IMR-90 (cell line): ENCODE results near the gene CCDC28B. TPM values are rescaled to one million over a fixed set of nuclear protein-coding genes. Genes with fewer than 3 reads are reported as not detected.

Experiments used
- ATAC-seq: fragments of 200-7000 bp; cut with Tn5 transposase; 2 replicates; pipeline ENCODE4 v1.9.1; 2020; ENCODE audit warnings: low read depth, mild to moderate bottlenecking, moderate library complexity
- BruUV-seq: library from RNA; stranded (reverse); fragments of 400-500 nt; replicated peaks from 2 replicates; lab custom pipeline; 2021; lab: Mats Ljungman, UMichigan
- CTCF ChIA-PET: fragments of 300-600 bp; formaldehyde crosslinking; extraction: SDS; loops from one replicate; lab custom pipeline; 2021; ENCODE audit warnings: antibody characterized with exemption; lab: Yijun Ruan, JAX
- POLR2A ChIA-PET: fragments of 300-600 bp; sonication (Branson Sonifier 250); formaldehyde crosslinking; loops from one replicate; lab custom pipeline; 2022; ENCODE audit warnings: antibody characterized with exemption; ENCODE audit not compliant: unreplicated experiment; lab: Charles Lee
- DNase-seq: peaks from one replicate; pipeline ENCODE4 v3.0.0; 2013
- H2AFZ ChIP-seq: replicated peaks from 2 replicates; pipeline ENCODE3; 2013; ENCODE audit warnings: low read length, mild to moderate bottlenecking; ENCODE audit not compliant: poor library complexity
- H2AK5ac ChIP-seq: 2 replicates; pipeline ENCODE4 v1.6.1; 2013; ENCODE audit warnings: low read depth, low read length, inconsistent platforms
- H2AK9ac ChIP-seq: replicated peaks from 2 replicates; pipeline ENCODE3; 2013; ENCODE audit warnings: mild to moderate bottlenecking, low read depth, low read length, moderate library complexity; ENCODE audit not compliant: poor library complexity
- H2BK120ac ChIP-seq: 2 replicates; pipeline ENCODE4 v1.6.1; 2013; ENCODE audit warnings: low read depth, low read length, inconsistent platforms
- H2BK15ac ChIP-seq: 3 replicates; pipeline ENCODE4 v1.6.1; 2013; ENCODE audit warnings: low read depth, low read length, inconsistent platforms
- H2BK20ac ChIP-seq: 2 replicates; pipeline ENCODE4 v1.6.1; 2013; ENCODE audit warnings: low read depth, mild to moderate bottlenecking, inconsistent platforms, low read length, moderate library complexity
- H2BK5ac ChIP-seq: 2 replicates; pipeline ENCODE4 v1.6.1; 2013; ENCODE audit warnings: mild to moderate bottlenecking, low read depth, low read length, inconsistent platforms; ENCODE audit not compliant: poor library complexity, severe bottlenecking
- H3K14ac ChIP-seq: replicated peaks from 2 replicates; pipeline ENCODE4 v1.6.1; 2013; ENCODE audit warnings: low read depth, low read length, inconsistent platforms
- H3K18ac ChIP-seq: 2 replicates; pipeline ENCODE4 v1.6.1; 2013; ENCODE audit warnings: low read depth, low read length, control low read depth
- H3K23ac ChIP-seq: 2 replicates; pipeline ENCODE4 v1.6.1; 2013; ENCODE audit warnings: low read depth, low read length, inconsistent platforms
- H3K27ac ChIP-seq: 2 replicates; pipeline ENCODE4 v1.5.1; 2013; ENCODE audit warnings: mild to moderate bottlenecking, control low read depth, low read length; ENCODE audit not compliant: insufficient read depth
- H3K27me3 ChIP-seq: 2 replicates; pipeline ENCODE4 v1.6.1; 2013; ENCODE audit warnings: low read length; ENCODE audit not compliant: control insufficient read depth, insufficient read depth
- H3K36me3 ChIP-seq: 2 replicates; pipeline ENCODE4 v1.6.1; 2013; ENCODE audit warnings: low read length, mixed read lengths; ENCODE audit not compliant: control insufficient read depth, insufficient read depth
- H3K4ac ChIP-seq: 2 replicates; pipeline ENCODE4 v1.6.1; 2013; ENCODE audit warnings: low read depth, low read length, inconsistent platforms
- H3K4me1 ChIP-seq: 2 replicates; pipeline ENCODE4 v1.6.1; 2013; ENCODE audit warnings: low read length, mixed read lengths; ENCODE audit not compliant: control insufficient read depth, insufficient read depth
- H3K4me2 ChIP-seq: 2 replicates; pipeline ENCODE4 v1.6.1; 2013; ENCODE audit warnings: low read depth, mild to moderate bottlenecking, control low read depth, low read length, moderate library complexity
- H3K4me3 ChIP-seq: 2 replicates; pipeline ENCODE4 v1.5.1; 2013; ENCODE audit warnings: low read depth, mild to moderate bottlenecking, control low read depth, low read length, moderate library complexity; ENCODE audit not compliant: insufficient read depth
- H3K56ac ChIP-seq: 2 replicates; pipeline ENCODE4 v1.6.1; 2013; ENCODE audit warnings: low read length, inconsistent platforms; ENCODE audit not compliant: insufficient read depth; ENCODE audit errors: extremely low read depth
- H3K79me1 ChIP-seq, 2 experiments: 2 replicates each; pipeline ENCODE4 v1.6.1; 2013; ENCODE audit warnings: low read length in 2 of 2, inconsistent platforms in 1 of 2, low read depth in 1 of 2
- H3K9ac ChIP-seq: 2 replicates; pipeline ENCODE4 v1.6.1; 2013; ENCODE audit warnings: low read depth, low read length, control low read depth
- H3K9me1 ChIP-seq: 2 replicates; pipeline ENCODE4 v1.6.1; 2013; ENCODE audit warnings: low read length, inconsistent platforms; ENCODE audit not compliant: insufficient read depth
- H3K9me3 ChIP-seq: 2 replicates; pipeline ENCODE4 v1.6.1; 2013; ENCODE audit warnings: low read length; ENCODE audit not compliant: control insufficient read depth, insufficient read depth
- H4K20me1 ChIP-seq: 2 replicates; pipeline ENCODE4 v1.6.1; 2013; ENCODE audit warnings: low read length, inconsistent platforms; ENCODE audit not compliant: insufficient read depth
- H4K5ac ChIP-seq: 2 replicates; pipeline ENCODE4 v1.6.1; 2013; ENCODE audit warnings: mild to moderate bottlenecking, low read depth, low read length, control low read depth
- H4K8ac ChIP-seq, 2 experiments: 2 replicates each; pipeline ENCODE4 v1.6.1; 2013; ENCODE audit warnings: low read depth in 2 of 2, low read length in 2 of 2, control low read depth in 1 of 2, inconsistent platforms in 1 of 2
- H4K91ac ChIP-seq: 2 replicates; pipeline ENCODE4 v1.6.1; 2013; ENCODE audit warnings: low read depth, low read length, inconsistent platforms; ENCODE audit not compliant: insufficient read depth
- ELK1 ChIP-seq: fragments of 150-350 bp; IDR thresholded peaks from 2 replicates; pipeline ENCODE4 v1.6.1; 2016; ENCODE audit warnings: low read depth, mild to moderate bottlenecking, low read length, moderate library complexity, borderline replicate concordance
- MAZ ChIP-seq: IDR thresholded peaks from 2 replicates; pipeline ENCODE4 v1.6.1; 2012; ENCODE audit warnings: low read depth, mild to moderate bottlenecking, low read length, improper control_type of control experiment, moderate library complexity, borderline replicate concordance
- NFE2L2 ChIP-seq: fragments of 150-350 bp; IDR thresholded peaks from 2 replicates; pipeline ENCODE4 v1.6.1; 2016; ENCODE audit warnings: low read depth, mild to moderate bottlenecking, low read length
- RFX5 ChIP-seq: IDR thresholded peaks from 2 replicates; pipeline ENCODE4 v1.8.0; 2012; ENCODE audit warnings: low read depth, mild to moderate bottlenecking, low read length, moderate library complexity
- USF2 ChIP-seq: fragments of 150-350 bp; IDR thresholded peaks from 2 replicates; pipeline ENCODE4 v1.6.1; 2017; ENCODE audit warnings: mild to moderate bottlenecking, antibody characterized with exemption, low read length, low read depth
- WGBS, 2 experiments: methylation state at CpG; one replicate each; pipeline versions ENCODE4 v1.1.5 to v1.1.7; 2013; ENCODE audit warnings: missing lambda C conversion rate in 2 of 2; ENCODE audit not compliant: insufficient read length in 1 of 2; ENCODE audit errors: extremely low coverage in 2 of 2; 5-methylcytosine and 5-hydroxymethylcytosine counted together
- dilution Hi-C: fragments of 300-500 bp; cut with HindIII; formaldehyde crosslinking; loops from one replicate; pipeline ENCODE4 v1.14.3; 2018; ENCODE audit warnings: low sequenced_read_pairs; ENCODE audit not compliant: unreplicated experiment
- in situ Hi-C: fragments of 300-500 bp; cut with MboI; formaldehyde crosslinking; loops from 3 replicates; pipeline ENCODE4 v1.14.3; 2019; ENCODE audit warnings: low sequenced_read_pairs, inconsistent platforms, mixed read lengths
- intact Hi-C: fragments of 100-400 bp; cut with micrococcal nuclease; formaldehyde crosslinking; loops from 2 replicates; pipeline ENCODE4 v1.10.0; 2022
- polyA plus RNA-seq, 3 experiments: library from polyadenylated mRNA; depleted of rRNA; stranded (reverse); fragments of >200 nt; gene quantifications; 2 replicates each; pipeline ENCODE4 v1.2.3, GENCODE V29; 2012; ENCODE audit warnings: low replicate concordance in 1 of 3
- total RNA-seq: library from RNA; depleted of rRNA; stranded (reverse); fragments of >200 nt; gene quantifications from 2 replicates; pipeline ENCODE4 v1.2.3, GENCODE V29; 2012

Gene CCDC28B
- total and polyA plus RNA-seq, 2 of the 4 experiments (the other 2 are of a cell fraction) = 17.2 to 18.4 TPM

- H4K5ac ChIP-seq = no peak overlapping the region
- in situ Hi-C loops (no loop called here), dilution Hi-C loops (no loop called here), intact Hi-C loops (no loop called here)
- H3K14ac ChIP-seq = no peak overlapping the region
- no peak overlapping the region for H2BK5ac ChIP-seq
- no CpG with 5 or more reads among the region's 6 CpGs for WGBS, 2 experiments
- BruUV-seq = no TSS peak
- H4K20me1 ChIP-seq = 0 out of 2 replicates have a peak, but pooled peaks cover 11% of the 10 kb centered on the region
- H2AK9ac ChIP-seq = no peak overlapping the region
- H3K27me3 ChIP-seq = no peaks in the 10 kb centered on the region
- H3K4me1 ChIP-seq = peaks cover 31% of the 10 kb centered on the region
- no peak overlapping the region for H3K18ac ChIP-seq
- POLR2A ChIA-PET = interaction anchor here (1.0 kb wide), 1 partner anchor 81 kb away, joined by 4 read pairs; no protein-coding TSS in a partner anchor
- H3K79me1 ChIP-seq = peaks cover 9 to 65% of the 10 kb centered on the region in 2 experiments; a peak in 3 of 4 replicates
- no peak overlapping the region for H2BK15ac ChIP-seq
- H3K4me3 ChIP-seq = no peak overlapping the region
- no peak for DNase-seq
- TF ChIP-seq RFX5 (no peak), MAZ (no peak), USF2 (no peak), ELK1 (no peak), NFE2L2 (no peak)
- no peak overlapping the region for H3K9ac ChIP-seq
- H3K56ac ChIP-seq = no peak overlapping the region
- H4K8ac ChIP-seq = no peak overlapping the region
- peaks cover 53% of the 10 kb centered on the region for H3K36me3 ChIP-seq
- no peak overlapping the region for H2AFZ ChIP-seq
- H2BK120ac ChIP-seq = no peak overlapping the region
- ATAC-seq = no peak
- H2AK5ac ChIP-seq = no peak overlapping the region
- no peak overlapping the region for H4K91ac ChIP-seq
- peaks cover 16% of the 10 kb centered on the region; the same call in 1 of the 2 replicates for H3K9me1 ChIP-seq
- H2BK20ac ChIP-seq = no peak overlapping the region
- CTCF ChIA-PET = no interaction called here
- no peak overlapping the region for H3K23ac ChIP-seq
- H3K27ac ChIP-seq = no peak overlapping the region
- H3K9me3 ChIP-seq = no peaks in the 10 kb centered on the region
- H3K4ac ChIP-seq = no peak overlapping the region
- H3K4me2 ChIP-seq = no peak overlapping the region
Observed at GRCh38 chr1:32197837-32198236, 2.6 kb upstream of the CCDC28B start.
